ENCODE measurements around the gene CMSS1.
A peak's percentile ranks its signal among the peaks of the same experiment; 100 is the strongest.

CMSS1 gene

GRCh38 chr3:100068826-100069225, 251.2 kb downstream of the CMSS1 start:
- DNase-seq: peak; percentile 79

- DNase-seq: no peak
Observed at GRCh38 chr3:100069472-100069871, 251.8 kb downstream of the CMSS1 start.

GRCh38 chr3:100072326-100073048, 254.8 kb downstream of the CMSS1 start:
- DNase-seq: no peak

- DNase-seq: no peak
Observed at GRCh38 chr3:100073049-100073713, 255.5 kb downstream of the CMSS1 start.

- DNase-seq: peak; percentile 76
Observed at GRCh38 chr3:100073714-100074307, 256.1 kb downstream of the CMSS1 start.

GRCh38 chr3:100075196-100075595, 257.5 kb downstream of the CMSS1 start:
- no peak for DNase-seq

GRCh38 chr3:100075851-100076730, 258.4 kb downstream of the CMSS1 start:
- DNase-seq: no peak

GRCh38 chr3:100076731-100077529, 259.3 kb downstream of the CMSS1 start:
- DNase-seq: no peak

GRCh38 chr3:100079328-100079727, 261.7 kb downstream of the CMSS1 start:
- no peak for DNase-seq

- DNase-seq: no peak
Observed at GRCh38 chr3:100080573-100080972, 262.9 kb downstream of the CMSS1 start.

- DNase-seq: no peak
Observed at GRCh38 chr3:100081311-100081710, 263.6 kb downstream of the CMSS1 start.

GRCh38 chr3:100081986-100082692, 264.5 kb downstream of the CMSS1 start:
- DNase-seq: no peak

- DNase-seq: no peak
Observed at GRCh38 chr3:100082714-100083113, 265.1 kb downstream of the CMSS1 start.

GRCh38 chr3:100083209-100083608, 265.5 kb downstream of the CMSS1 start:
- no peak for DNase-seq

- no peak for DNase-seq
Observed at GRCh38 chr3:100084100-100084806, 266.6 kb downstream of the CMSS1 start.

GRCh38 chr3:100086401-100086800, 268.7 kb downstream of the CMSS1 start:
- no peak for DNase-seq

- DNase-seq: no peak
Observed at GRCh38 chr3:100087198-100087597, 269.5 kb downstream of the CMSS1 start.

- DNase-seq: no peak
Observed at GRCh38 chr3:100088735-100089368, 271.2 kb downstream of the CMSS1 start.

- no peak for DNase-seq
Observed at GRCh38 chr3:100089812-100090668, 272.4 kb downstream of the CMSS1 start.

- no peak for DNase-seq
Observed at GRCh38 chr3:100090669-100091005, 273.0 kb downstream of the CMSS1 start.
